ENCODE data around the gene SQSTM1.

The SQSTM1 gene

DNA sequence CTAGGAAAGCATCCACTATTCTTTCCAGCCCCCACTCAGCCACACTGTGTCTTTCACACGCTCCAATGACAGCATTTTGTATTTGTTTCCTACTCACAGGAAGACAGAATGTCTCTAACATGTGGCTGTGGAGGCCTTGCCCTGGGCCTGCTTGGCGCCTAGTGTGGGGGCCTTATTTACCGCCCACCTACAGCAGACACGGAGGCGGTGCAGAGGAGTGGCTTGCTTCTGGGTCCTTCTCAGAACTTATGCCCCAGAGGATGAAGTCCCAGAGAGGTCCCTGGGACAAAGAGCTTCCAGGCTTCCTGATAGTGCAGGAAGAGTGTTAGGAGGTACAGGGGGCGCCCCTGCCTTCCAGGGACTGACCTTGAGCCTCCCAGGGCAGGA, 46.4 kb downstream of the SQSTM1 start:
- peaks cover 10% of the 10 kb centered on the region for H3K4me1 Mint-ChIP-seq
- H3K9me3 Mint-ChIP-seq, result no peaks in the 10 kb centered on the region
- TF ChIP-seq CTCF (IDR thresholded peaks at IDR 0.05; ENCODE audit: unreplicated experiment in 3 of 3), result no peak
- H3K4me3 Mint-ChIP-seq, result no peak overlapping the region
- H3K36me3 Mint-ChIP-seq (ENCODE audit: low read depth), result peaks cover 41% of the 10 kb centered on the region
- H3K27me3 Mint-ChIP-seq (ENCODE audit: low read depth), result no peaks in the 10 kb centered on the region
- H3K27ac Mint-ChIP-seq, result peak overlapping the region in 2 of 3 experiments; percentile 51 to 74

GRCh38 chr5:179867476-179867875, 46.8 kb downstream of the SQSTM1 start:
- Mint-ChIP-seq H3K9me3 (no peaks in the 10 kb centered on the region), H3K36me3 (ENCODE audit: low read depth) (peaks cover 39% of the 10 kb centered on the region), H3K27ac (peak overlapping the region in 2 of 3 experiments; percentile 51 to 74), H3K4me3 (no peak overlapping the region), H3K27me3 (ENCODE audit: low read depth) (no peaks in the 10 kb centered on the region), H3K4me1 (peaks cover 10% of the 10 kb centered on the region)
- no peak for TF ChIP-seq CTCF (IDR thresholded peaks at IDR 0.05; ENCODE audit: unreplicated experiment in 3 of 3)

GRCh38 chr5:179868541-179868940, 47.8 kb downstream of the SQSTM1 start:
- Mint-ChIP-seq H3K36me3 (ENCODE audit: low read depth) (peaks cover 33% of the 10 kb centered on the region), H3K4me1 (peaks cover 10% of the 10 kb centered on the region), H3K27me3 (ENCODE audit: low read depth) (no peaks in the 10 kb centered on the region), H3K4me3 (no peak overlapping the region), H3K9me3 (no peaks in the 10 kb centered on the region), H3K27ac (no peak overlapping the region)
- TF ChIP-seq CTCF (IDR thresholded peaks at IDR 0.05; ENCODE audit: unreplicated experiment in 3 of 3), result no peak

- H3K4me1 Mint-ChIP-seq, result peaks cover 10% of the 10 kb centered on the region
- no peak for TF ChIP-seq CTCF (IDR thresholded peaks at IDR 0.05; ENCODE audit: unreplicated experiment in 3 of 3)
- H3K9me3 Mint-ChIP-seq, result no peaks in the 10 kb centered on the region
- H3K36me3 Mint-ChIP-seq (ENCODE audit: low read depth), result peaks cover 27% of the 10 kb centered on the region
- no peak overlapping the region for H3K4me3 Mint-ChIP-seq
- H3K27me3 Mint-ChIP-seq (ENCODE audit: low read depth), result no peaks in the 10 kb centered on the region
- no peak overlapping the region for H3K27ac Mint-ChIP-seq
Observed at GRCh38 chr5:179869101-179869500, 48.4 kb downstream of the SQSTM1 start.

- TF ChIP-seq CTCF (IDR thresholded peaks at IDR 0.05; ENCODE audit: unreplicated experiment in 3 of 3), result no peak
- H3K9me3 Mint-ChIP-seq, result no peaks in the 10 kb centered on the region
- H3K27me3 Mint-ChIP-seq (ENCODE audit: low read depth), result no peaks in the 10 kb centered on the region
- peaks cover 25% of the 10 kb centered on the region for H3K36me3 Mint-ChIP-seq (ENCODE audit: low read depth)
- peaks cover 10% of the 10 kb centered on the region for H3K4me1 Mint-ChIP-seq
- H3K27ac Mint-ChIP-seq, result no peak overlapping the region
- no peak overlapping the region for H3K4me3 Mint-ChIP-seq
Observed at GRCh38 chr5:179869641-179870402, 49.1 kb downstream of the SQSTM1 start.

GRCh38 chr5:179870403-179870903, 49.7 kb downstream of the SQSTM1 start:
- Mint-ChIP-seq H3K36me3 (ENCODE audit: low read depth) (peaks cover 26% of the 10 kb centered on the region), H3K27me3 (ENCODE audit: low read depth) (no peaks in the 10 kb centered on the region), H3K4me3 (no peak overlapping the region), H3K9me3 (no peaks in the 10 kb centered on the region), H3K4me1 (peaks cover 10% of the 10 kb centered on the region), H3K27ac (peak overlapping the region; percentile 81 to 92 (median 83))
- TF ChIP-seq CTCF (IDR thresholded peaks at IDR 0.05; ENCODE audit: unreplicated experiment in 3 of 3), result peak; percentile 30 to 56 (median 37)
